ENCODE results near the gene GRIN1.
"Not testable (repeated sequence)": the region's sequence is repeated elsewhere in the genome, so short reads cannot be mapped to it uniquely, and the experiment has no call there.

The GRIN1 gene

GRCh38 chr9:137111788-137112563 lies 27.0 kb upstream of the GRIN1 start:
- DNase-seq = no peak

- no peak for DNase-seq
Measured at GRCh38 chr9:137112564-137113384, 26.2 kb upstream of the GRIN1 start.

- peak in 1 of 3 experiments; percentile 23 for DNase-seq
Measured at GRCh38 chr9:137113385-137114159, 25.4 kb upstream of the GRIN1 start.

- peak in 2 of 3 experiments; percentile 80 to 85 for DNase-seq
Measured at GRCh38 chr9:137114220-137114612, 24.7 kb upstream of the GRIN1 start.

GRCh38 chr9:137114613-137115393 lies 24.2 kb upstream of the GRIN1 start, which contains the start of gene DPP7:
TSS of gene DPP7 (minus strand) at chr9:137114733. CDS start at chr9:137114713, 20 bp downstream.
- DNase-seq = peak; percentile 39 to 91 (median 80)

- DNase-seq = no peak
Measured at GRCh38 chr9:137115394-137116026, 23.4 kb upstream of the GRIN1 start.

- DNase-seq = no peak
Measured at GRCh38 chr9:137116027-137116507, 22.9 kb upstream of the GRIN1 start.

GRCh38 chr9:137116728-137117127 lies 22.2 kb upstream of the GRIN1 start:
- DNase-seq = no peak

GRCh38 chr9:137117269-137117731 lies 21.7 kb upstream of the GRIN1 start:
- no peak for DNase-seq

- DNase-seq = not testable (repeated sequence)
Measured at GRCh38 chr9:137118092-137118603, 20.8 kb upstream of the GRIN1 start.

GRCh38 chr9:137121927-137122795 lies 16.8 kb upstream of the GRIN1 start:
- DNase-seq = not testable (repeated sequence)

GRCh38 chr9:137122796-137123467 lies 16.0 kb upstream of the GRIN1 start:
- DNase-seq = not testable (repeated sequence)

- no peak for DNase-seq
Measured at GRCh38 chr9:137123468-137123837, 15.5 kb upstream of the GRIN1 start.

- DNase-seq = not testable (repeated sequence)
Measured at GRCh38 chr9:137123952-137124462, 14.9 kb upstream of the GRIN1 start.

- no peak for DNase-seq
Measured at GRCh38 chr9:137126786-137127185, 12.2 kb upstream of the GRIN1 start.

- DNase-seq = no peak
Measured at GRCh38 chr9:137127301-137128157, 11.4 kb upstream of the GRIN1 start.

- no peak for DNase-seq
Measured at GRCh38 chr9:137128158-137128861, 10.6 kb upstream of the GRIN1 start.

All from NCI-H1417 (cell line).